GM21515 (cell line): Measurements from ENCODE around the gene SLC4A3.
"Not testable (repeated sequence)": the region's sequence is repeated elsewhere in the genome, so short reads cannot be mapped to it uniquely, and the experiment has no call there.

Source experiments
- ATAC-seq: cut with Tn5 transposase; IDR thresholded peaks from one replicate; pipeline ENCODE4 v1.9.1; 2021; ENCODE audit not compliant: unreplicated experiment

SLC4A3 gene

GRCh38 chr2:219671279-219671678, 43.8 kb downstream of the SLC4A3 start:
- ATAC-seq = no peak

- ATAC-seq = no peak
Observed at GRCh38 chr2:219672406-219672805, 45.0 kb downstream of the SLC4A3 start.

GRCh38 chr2:219675221-219675620, 47.8 kb downstream of the SLC4A3 start:
- no peak for ATAC-seq

GRCh38 chr2:219676586-219676985, 49.2 kb downstream of the SLC4A3 start:
- ATAC-seq = no peak

GRCh38 chr2:219679041-219679440, 51.6 kb downstream of the SLC4A3 start:
- no peak for ATAC-seq

- no peak for ATAC-seq
Observed at GRCh38 chr2:219679571-219679970, 52.1 kb downstream of the SLC4A3 start.

- ATAC-seq = no peak
Observed at GRCh38 chr2:219680958-219681693, 53.7 kb downstream of the SLC4A3 start.

GRCh38 chr2:219681694-219682300, 54.4 kb downstream of the SLC4A3 start:
- no peak for ATAC-seq

- ATAC-seq = not testable (repeated sequence)
Observed at GRCh38 chr2:219683474-219683873, 56.0 kb downstream of the SLC4A3 start.

GRCh38 chr2:219684721-219685689, 57.6 kb downstream of the SLC4A3 start:
- peak; percentile 98 for ATAC-seq

GRCh38 chr2:219687272-219687671, 59.8 kb downstream of the SLC4A3 start:
- ATAC-seq = no peak

GRCh38 chr2:219687882-219688559, 60.6 kb downstream of the SLC4A3 start:
- ATAC-seq = no peak

- ATAC-seq = no peak
Observed at GRCh38 chr2:219688560-219689445, 61.4 kb downstream of the SLC4A3 start.

- peak; percentile 48 for ATAC-seq
Observed at GRCh38 chr2:219689676-219690628, 62.5 kb downstream of the SLC4A3 start.

- ATAC-seq = no peak
Observed at GRCh38 chr2:219691571-219691970, 64.1 kb downstream of the SLC4A3 start.
